ENCODE data around the gene TRANK1.

The TRANK1 gene

GRCh38 chr3:36876181-36876936 is 68.5 kb downstream of the TRANK1 start:
- Histone ChIP-seq H3K4me3 (ENCODE audit: low read length in 2 of 2) (peak overlapping the region in 1 of 2 donors; percentile 27), H3K27ac (ENCODE audit: low read depth in 2 of 2, low read length in 2 of 2) (peak overlapping the region; percentile 34 to 53), H3K27me3 (ENCODE audit: control insufficient read depth in 2 of 2, insufficient read depth in 2 of 2, low read length in 2 of 2) (no peaks in the 10 kb centered on the region), H3K9ac (ENCODE audit: low read depth in 1 of 2, low read length in 2 of 2) (no peak overlapping the region), H3K9me3 (ENCODE audit: control insufficient read depth in 2 of 2, low read length in 2 of 2) (no peaks in the 10 kb centered on the region), H3K36me3 (ENCODE audit: control insufficient read depth in 2 of 2, insufficient read depth in 2 of 2, low read length in 2 of 2) (peaks cover 2 to 8% of the 10 kb centered on the region in 2 donors), H3K4me1 (ENCODE audit: control insufficient read depth in 2 of 2, insufficient read depth in 2 of 2, low read length in 2 of 2) (peaks cover 0 to 4% of the 10 kb centered on the region in 2 donors)

- no peak overlapping the region for H3K9ac ChIP-seq (ENCODE audit: low read depth in 1 of 2, low read length in 2 of 2)
- no peaks in the 10 kb centered on the region for H3K9me3 ChIP-seq (ENCODE audit: control insufficient read depth in 2 of 2, low read length in 2 of 2)
- H3K27ac ChIP-seq (ENCODE audit: low read depth in 2 of 2, low read length in 2 of 2) = no peak overlapping the region
- peaks cover 0 to 4% of the 10 kb centered on the region in 2 donors for H3K4me1 ChIP-seq (ENCODE audit: control insufficient read depth in 2 of 2, insufficient read depth in 2 of 2, low read length in 2 of 2)
- no peaks in the 10 kb centered on the region for H3K27me3 ChIP-seq (ENCODE audit: control insufficient read depth in 2 of 2, insufficient read depth in 2 of 2, low read length in 2 of 2)
- H3K36me3 ChIP-seq (ENCODE audit: control insufficient read depth in 2 of 2, insufficient read depth in 2 of 2, low read length in 2 of 2) = peaks cover 6 to 8% of the 10 kb centered on the region in 2 donors
- H3K4me3 ChIP-seq (ENCODE audit: low read length in 2 of 2) = no peak overlapping the region
Measured at GRCh38 chr3:36875397-36875796, 69.5 kb downstream of the TRANK1 start.

- Histone ChIP-seq H3K9me3 (ENCODE audit: control insufficient read depth in 2 of 2, low read length in 2 of 2) (no peaks in the 10 kb centered on the region), H3K4me3 (ENCODE audit: low read length in 2 of 2) (no peak overlapping the region), H3K4me1 (ENCODE audit: control insufficient read depth in 2 of 2, insufficient read depth in 2 of 2, low read length in 2 of 2) (peaks cover 0 to 4% of the 10 kb centered on the region in 2 donors), H3K9ac (ENCODE audit: low read depth in 1 of 2, low read length in 2 of 2) (no peak overlapping the region), H3K36me3 (ENCODE audit: control insufficient read depth in 2 of 2, insufficient read depth in 2 of 2, low read length in 2 of 2) (peaks cover 7 to 10% of the 10 kb centered on the region in 2 donors), H3K27ac (ENCODE audit: low read depth in 2 of 2, low read length in 2 of 2) (no peak overlapping the region), H3K27me3 (ENCODE audit: control insufficient read depth in 2 of 2, insufficient read depth in 2 of 2, low read length in 2 of 2) (no peaks in the 10 kb centered on the region)
Measured at GRCh38 chr3:36874424-36874823, 70.4 kb downstream of the TRANK1 start.

GRCh38 chr3:36871379-36872126 is 73.3 kb downstream of the TRANK1 start:
- no peak overlapping the region for H3K9ac ChIP-seq (ENCODE audit: low read depth in 1 of 2, low read length in 2 of 2)
- peaks cover 0 to 4% of the 10 kb centered on the region in 2 donors for H3K4me1 ChIP-seq (ENCODE audit: control insufficient read depth in 2 of 2, insufficient read depth in 2 of 2, low read length in 2 of 2)
- no peak overlapping the region for H3K27ac ChIP-seq (ENCODE audit: low read depth in 2 of 2, low read length in 2 of 2)
- H3K36me3 ChIP-seq (ENCODE audit: control insufficient read depth in 2 of 2, insufficient read depth in 2 of 2, low read length in 2 of 2) = peaks cover 12% of the 10 kb centered on the region in 2 donors
- H3K27me3 ChIP-seq (ENCODE audit: control insufficient read depth in 2 of 2, insufficient read depth in 2 of 2, low read length in 2 of 2) = no peaks in the 10 kb centered on the region
- H3K9me3 ChIP-seq (ENCODE audit: control insufficient read depth in 2 of 2, low read length in 2 of 2) = no peaks in the 10 kb centered on the region
- no peak overlapping the region for H3K4me3 ChIP-seq (ENCODE audit: low read length in 2 of 2)

- no peak overlapping the region for H3K27ac ChIP-seq (ENCODE audit: low read depth in 2 of 2, low read length in 2 of 2)
- peaks cover 0 to 2% of the 10 kb centered on the region in 2 donors for H3K4me1 ChIP-seq (ENCODE audit: control insufficient read depth in 2 of 2, insufficient read depth in 2 of 2, low read length in 2 of 2)
- H3K36me3 ChIP-seq (ENCODE audit: control insufficient read depth in 2 of 2, insufficient read depth in 2 of 2, low read length in 2 of 2) = peaks cover 12 to 18% of the 10 kb centered on the region in 2 donors
- H3K27me3 ChIP-seq (ENCODE audit: control insufficient read depth in 2 of 2, insufficient read depth in 2 of 2, low read length in 2 of 2) = no peaks in the 10 kb centered on the region
- no peaks in the 10 kb centered on the region for H3K9me3 ChIP-seq (ENCODE audit: control insufficient read depth in 2 of 2, low read length in 2 of 2)
- no peak overlapping the region for H3K4me3 ChIP-seq (ENCODE audit: low read length in 2 of 2)
- H3K9ac ChIP-seq (ENCODE audit: low read depth in 1 of 2, low read length in 2 of 2) = no peak overlapping the region
Measured at GRCh38 chr3:36868614-36869436, 76.0 kb downstream of the TRANK1 start.

- Histone ChIP-seq H3K9ac (ENCODE audit: low read depth in 1 of 2, low read length in 2 of 2) (no peak overlapping the region), H3K27ac (ENCODE audit: low read depth in 2 of 2, low read length in 2 of 2) (no peak overlapping the region), H3K36me3 (ENCODE audit: control insufficient read depth in 2 of 2, insufficient read depth in 2 of 2, low read length in 2 of 2) (peaks cover 15 to 16% of the 10 kb centered on the region in 2 donors), H3K4me3 (ENCODE audit: low read length in 2 of 2) (no peak overlapping the region), H3K9me3 (ENCODE audit: control insufficient read depth in 2 of 2, low read length in 2 of 2) (no peaks in the 10 kb centered on the region), H3K27me3 (ENCODE audit: control insufficient read depth in 2 of 2, insufficient read depth in 2 of 2, low read length in 2 of 2) (no peaks in the 10 kb centered on the region), H3K4me1 (ENCODE audit: control insufficient read depth in 2 of 2, insufficient read depth in 2 of 2, low read length in 2 of 2) (peaks cover 0 to 2% of the 10 kb centered on the region in 2 donors)
Measured at GRCh38 chr3:36867810-36868209, 77.0 kb downstream of the TRANK1 start.

- no peak overlapping the region for H3K9ac ChIP-seq (ENCODE audit: low read depth in 1 of 2, low read length in 2 of 2)
- no peaks in the 10 kb centered on the region for H3K9me3 ChIP-seq (ENCODE audit: control insufficient read depth in 2 of 2, low read length in 2 of 2)
- no peak overlapping the region for H3K27ac ChIP-seq (ENCODE audit: low read depth in 2 of 2, low read length in 2 of 2)
- no peak overlapping the region for H3K4me3 ChIP-seq (ENCODE audit: low read length in 2 of 2)
- peaks cover 0 to 2% of the 10 kb centered on the region in 2 donors for H3K4me1 ChIP-seq (ENCODE audit: control insufficient read depth in 2 of 2, insufficient read depth in 2 of 2, low read length in 2 of 2)
- no peaks in the 10 kb centered on the region for H3K27me3 ChIP-seq (ENCODE audit: control insufficient read depth in 2 of 2, insufficient read depth in 2 of 2, low read length in 2 of 2)
- peaks cover 14 to 18% of the 10 kb centered on the region in 2 donors for H3K36me3 ChIP-seq (ENCODE audit: control insufficient read depth in 2 of 2, insufficient read depth in 2 of 2, low read length in 2 of 2)
Measured at GRCh38 chr3:36866368-36866767, 78.5 kb downstream of the TRANK1 start.

- H3K36me3 ChIP-seq (ENCODE audit: control insufficient read depth in 2 of 2, insufficient read depth in 2 of 2, low read length in 2 of 2) = peaks cover 27 to 29% of the 10 kb centered on the region in 2 donors
- H3K4me1 ChIP-seq (ENCODE audit: control insufficient read depth in 2 of 2, insufficient read depth in 2 of 2, low read length in 2 of 2) = peaks cover 0 to 2% of the 10 kb centered on the region in 2 donors
- no peak overlapping the region for H3K4me3 ChIP-seq (ENCODE audit: low read length in 2 of 2)
- no peak overlapping the region for H3K27ac ChIP-seq (ENCODE audit: low read depth in 2 of 2, low read length in 2 of 2)
- no peak overlapping the region for H3K9ac ChIP-seq (ENCODE audit: low read depth in 1 of 2, low read length in 2 of 2)
- H3K9me3 ChIP-seq (ENCODE audit: control insufficient read depth in 2 of 2, low read length in 2 of 2) = no peaks in the 10 kb centered on the region
- H3K27me3 ChIP-seq (ENCODE audit: control insufficient read depth in 2 of 2, insufficient read depth in 2 of 2, low read length in 2 of 2) = no peaks in the 10 kb centered on the region
Measured at GRCh38 chr3:36864180-36865053, 80.4 kb downstream of the TRANK1 start.

GRCh38 chr3:36862076-36862755 is 82.6 kb downstream of the TRANK1 start:
- H3K4me3 ChIP-seq (ENCODE audit: low read length in 2 of 2) = no peak overlapping the region
- no peak overlapping the region for H3K27ac ChIP-seq (ENCODE audit: low read depth in 2 of 2, low read length in 2 of 2)
- H3K4me1 ChIP-seq (ENCODE audit: control insufficient read depth in 2 of 2, insufficient read depth in 2 of 2, low read length in 2 of 2) = peaks cover 0 to 2% of the 10 kb centered on the region in 2 donors
- no peak overlapping the region for H3K9ac ChIP-seq (ENCODE audit: low read depth in 1 of 2, low read length in 2 of 2)
- no peaks in the 10 kb centered on the region for H3K9me3 ChIP-seq (ENCODE audit: control insufficient read depth in 2 of 2, low read length in 2 of 2)
- H3K36me3 ChIP-seq (ENCODE audit: control insufficient read depth in 2 of 2, insufficient read depth in 2 of 2, low read length in 2 of 2) = peaks cover 40 to 48% of the 10 kb centered on the region in 2 donors
- H3K27me3 ChIP-seq (ENCODE audit: control insufficient read depth in 2 of 2, insufficient read depth in 2 of 2, low read length in 2 of 2) = no peaks in the 10 kb centered on the region

Data from mucosa of rectum (tissue), 2 donors.